Measurements from ENCODE around the gene TNS4.

The TNS4 gene

GRCh38 chr17:40443988-40444899 lies 57.2 kb downstream of the TNS4 start:
- TF ChIP-seq, protein P1, sequence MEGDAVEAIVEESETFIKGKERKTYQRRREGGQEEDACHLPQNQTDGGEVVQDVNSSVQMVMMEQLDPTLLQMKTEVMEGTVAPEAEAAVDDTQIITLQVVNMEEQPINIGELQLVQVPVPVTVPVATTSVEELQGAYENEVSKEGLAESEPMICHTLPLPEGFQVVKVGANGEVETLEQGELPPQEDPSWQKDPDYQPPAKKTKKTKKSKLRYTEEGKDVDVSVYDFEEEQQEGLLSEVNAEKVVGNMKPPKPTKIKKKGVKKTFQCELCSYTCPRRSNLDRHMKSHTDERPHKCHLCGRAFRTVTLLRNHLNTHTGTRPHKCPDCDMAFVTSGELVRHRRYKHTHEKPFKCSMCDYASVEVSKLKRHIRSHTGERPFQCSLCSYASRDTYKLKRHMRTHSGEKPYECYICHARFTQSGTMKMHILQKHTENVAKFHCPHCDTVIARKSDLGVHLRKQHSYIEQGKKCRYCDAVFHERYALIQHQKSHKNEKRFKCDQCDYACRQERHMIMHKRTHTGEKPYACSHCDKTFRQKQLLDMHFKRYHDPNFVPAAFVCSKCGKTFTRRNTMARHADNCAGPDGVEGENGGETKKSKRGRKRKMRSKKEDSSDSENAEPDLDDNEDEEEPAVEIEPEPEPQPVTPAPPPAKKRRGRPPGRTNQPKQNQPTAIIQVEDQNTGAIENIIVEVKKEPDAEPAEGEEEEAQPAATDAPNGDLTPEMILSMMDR (IDR thresholded peaks at IDR 0.05), result no peak

- TF ChIP-seq, protein P1 (IDR thresholded peaks at IDR 0.05), result no peak
Measured at GRCh38 chr17:40443196-40443987, 58.0 kb downstream of the TNS4 start, which contains the start of gene IGFBP4. TSS of gene IGFBP4 (plus strand) at chr17:40443450. CDS start at chr17:40443736, 286 bp downstream.

DNA sequence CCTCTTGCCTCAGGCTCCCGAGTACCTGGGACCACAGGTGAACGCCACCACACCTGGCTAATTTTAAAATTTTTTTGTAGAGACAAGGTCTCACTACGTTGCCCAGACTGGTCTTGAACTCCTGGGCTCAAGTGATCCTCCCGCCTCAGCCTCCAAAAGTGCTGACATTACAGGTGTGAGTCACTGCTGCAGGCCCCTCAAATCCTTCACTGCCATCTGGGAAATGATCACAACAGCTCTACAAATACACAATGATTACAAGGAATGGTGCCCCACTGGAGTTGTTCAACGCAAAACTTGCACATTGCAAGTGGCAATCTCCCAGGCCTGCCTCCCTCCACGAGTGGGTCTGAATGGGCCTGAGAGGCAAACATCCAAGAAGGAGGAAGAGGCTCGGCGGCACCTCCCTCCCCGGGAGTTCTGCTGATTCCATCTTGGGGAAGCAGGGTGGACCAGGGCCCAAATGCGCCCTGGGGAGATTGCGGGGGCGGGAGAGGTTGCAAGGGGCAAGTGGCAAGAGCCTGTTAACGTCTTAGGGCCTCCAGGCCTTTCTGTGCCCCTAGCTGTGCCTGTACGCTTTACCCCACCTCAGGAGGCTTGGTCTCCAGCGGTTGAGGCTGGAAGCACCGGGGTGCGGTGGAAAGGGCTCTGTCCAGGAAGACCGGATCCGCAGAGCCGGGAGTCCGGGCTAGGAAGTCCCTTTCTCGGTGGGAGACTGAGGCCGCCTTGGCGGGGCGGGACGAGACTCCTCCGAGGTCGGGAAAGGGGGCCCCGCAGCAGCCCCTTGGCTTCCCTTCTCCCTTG lies 58.8 kb downstream of the TNS4 start:
- TF ChIP-seq, protein P1 (IDR thresholded peaks at IDR 0.05), result no peak

DNA sequence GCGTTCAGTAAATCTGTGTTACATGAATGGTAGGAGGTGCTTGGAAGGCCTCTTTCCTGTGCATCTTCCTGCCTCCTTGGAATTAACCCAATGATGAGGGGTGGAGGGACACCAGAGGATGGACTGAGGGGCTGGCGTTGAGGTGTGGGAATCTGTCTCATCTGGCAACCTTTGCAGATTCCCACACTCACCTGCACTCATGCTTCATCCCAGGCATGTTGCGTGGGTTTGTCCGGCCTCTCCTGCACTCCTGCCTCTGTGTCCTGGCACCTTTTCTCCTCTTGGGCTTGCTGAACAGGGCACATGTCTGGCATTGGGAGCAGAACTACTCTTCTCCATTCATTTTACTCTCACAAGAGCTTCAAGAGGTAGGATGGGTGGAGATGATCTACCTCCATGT lies 61.3 kb downstream of the TNS4 start:
- TF ChIP-seq, protein P1 (IDR thresholded peaks at IDR 0.05), result no peak

GRCh38 chr17:40437095-40437732 lies 64.2 kb downstream of the TNS4 start:
- TF ChIP-seq, protein P1 (IDR thresholded peaks at IDR 0.05), result no peak

DNA sequence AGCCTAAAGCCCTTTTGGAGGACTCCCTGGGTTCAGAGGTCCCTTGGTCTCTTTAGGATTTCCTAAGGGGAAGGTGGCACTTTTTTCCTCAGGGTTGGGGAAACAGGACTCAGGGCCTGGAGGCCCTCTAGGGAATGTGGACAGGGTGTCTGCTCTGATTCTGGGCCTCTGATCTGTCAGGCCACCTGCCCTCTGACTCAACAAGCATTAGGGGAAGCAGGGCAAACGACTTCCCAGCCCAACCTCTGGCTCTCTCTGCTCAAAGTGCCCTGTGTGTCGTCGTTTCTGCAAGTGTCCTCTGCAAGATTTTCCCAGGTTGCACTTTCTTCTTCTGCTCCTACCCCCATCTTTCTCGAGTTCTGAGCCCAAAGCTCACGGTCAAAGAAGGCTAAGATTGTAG lies 64.8 kb downstream of the TNS4 start:
- TF ChIP-seq, protein P1 (IDR thresholded peaks at IDR 0.05), result no peak
